HG03108 (cell line): ENCODE results near the gene EBF3.

Experiments
- ATAC-seq: cut with Tn5 transposase; IDR thresholded peaks from one replicate; pipeline ENCODE4 v1.9.1; 2021; ENCODE audit warnings: moderate library complexity; ENCODE audit not compliant: unreplicated experiment

EBF3 gene

GRCh38 chr10:129945941-129946760 is 17.9 kb downstream of the EBF3 start:
- ATAC-seq = no peak

GRCh38 chr10:129945526-129945925 is 18.5 kb downstream of the EBF3 start:
- no peak for ATAC-seq

- ATAC-seq = no peak
These were observed 19.0 kb downstream of the EBF3 start for GRCh38 chr10:129945064-129945463.

- ATAC-seq = no peak
These were observed 19.6 kb downstream of the EBF3 start for GRCh38 chr10:129944456-129944855.

GRCh38 chr10:129942936-129943715 is 20.9 kb downstream of the EBF3 start:
- ATAC-seq = no peak

- no peak for ATAC-seq
These were observed 21.7 kb downstream of the EBF3 start for GRCh38 chr10:129942391-129942790.

GRCh38 chr10:129942019-129942277 is 22.1 kb downstream of the EBF3 start:
- ATAC-seq = no peak

GRCh38 chr10:129941199-129942018 is 22.7 kb downstream of the EBF3 start:
- no peak for ATAC-seq

GRCh38 chr10:129940617-129941198 is 23.4 kb downstream of the EBF3 start:
- ATAC-seq = no peak

- no peak for ATAC-seq
These were observed 24.4 kb downstream of the EBF3 start for GRCh38 chr10:129939416-129940275.

- no peak for ATAC-seq
These were observed 25.6 kb downstream of the EBF3 start for GRCh38 chr10:129938460-129938859.

- no peak for ATAC-seq
These were observed 26.7 kb downstream of the EBF3 start for GRCh38 chr10:129937351-129937751.

- ATAC-seq = no peak
These were observed 27.2 kb downstream of the EBF3 start for GRCh38 chr10:129936923-129937300.

GRCh38 chr10:129936266-129936922 is 27.7 kb downstream of the EBF3 start:
- no peak for ATAC-seq

GRCh38 chr10:129935867-129936152 is 28.3 kb downstream of the EBF3 start:
- no peak for ATAC-seq

GRCh38 chr10:129935102-129935866 is 28.8 kb downstream of the EBF3 start:
- no peak for ATAC-seq

- no peak for ATAC-seq
These were observed 29.7 kb downstream of the EBF3 start for GRCh38 chr10:129934196-129934925.

GRCh38 chr10:129933456-129934092 is 30.5 kb downstream of the EBF3 start:
- no peak for ATAC-seq
